HepG2 (cell line): Measurements from ENCODE around the gene PEX10. TPM values are rescaled to one million over a fixed set of nuclear protein-coding genes. Genes with fewer than 3 reads are reported as not detected.

ENCODE experiments used
- ATAC-seq: fragments of 200-7000 bp; cut with Tn5 transposase; 3 replicates; pipeline ENCODE4 v1.9.1; 2020; ENCODE audit warnings: mild to moderate bottlenecking, moderate library complexity
- BruUV-seq: library from RNA; stranded (reverse); fragments of 400-500 nt; replicated peaks from 2 replicates; lab custom pipeline; 2021; lab: Mats Ljungman, UMichigan
- CTCF ChIA-PET: fragments of 300-600 bp; formaldehyde crosslinking; extraction: SDS; loops from one replicate; lab custom pipeline; 2021; ENCODE audit warnings: low total read pairs, inconsistent platforms, low intra/inter-chr PET ratio; lab: Yijun Ruan, JAX
- POLR2A ChIA-PET: fragments of 350-600 bp; sonication (Branson Sonifier 250); formaldehyde crosslinking; loops from one replicate; lab custom pipeline; 2020; ENCODE audit warnings: antibody characterized with exemption, inconsistent platforms; lab: Yijun Ruan, JAX
- DNase-seq: peaks from one replicate; pipeline ENCODE4 v3.0.0-alpha.2; 2015; ENCODE audit warnings: low spot score
- FAIRE-seq: peaks from 3 replicates; lab custom pipeline; 2011; peaks lifted over from hg19 to GRCh38; lab: Jason Lieb, UNC
- H2AFZ ChIP-seq: one replicate; pipeline ENCODE4 v1.6.1; 2011; ENCODE audit warnings: low read length, inconsistent platforms
- H3K27ac ChIP-seq: fragments of 300-600 bp; 3 replicates; pipeline ENCODE4 v1.8.0; 2011; ENCODE audit warnings: mixed run types, mild to moderate bottlenecking, mixed read lengths, low read length, inconsistent platforms; ENCODE audit not compliant: insufficient read depth; ENCODE audit errors: extremely low read length
- H3K27me3 ChIP-seq, 2 experiments: fragments of 200-600 bp in 1 of 2; 2 replicates in 1 of 2; 3 replicates in 1 of 2; pipeline versions ENCODE4 v1.6.0 to v1.8.0; 2011; ENCODE audit warnings: low read length in 2 of 2, mild to moderate bottlenecking in 2 of 2, moderate library complexity in 2 of 2, inconsistent platforms in 1 of 2; ENCODE audit not compliant: insufficient read depth in 2 of 2, control insufficient read depth in 1 of 2
- H3K36me3 ChIP-seq, 2 experiments: fragments of 200-600 bp in 1 of 2; replicated peaks in 1 of 2; 2 replicates in 1 of 2; 3 replicates in 1 of 2; pipeline versions ENCODE4 v1.5.1 to v1.8.0; 2011; ENCODE audit warnings: low read length in 2 of 2, inconsistent platforms in 1 of 2; ENCODE audit not compliant: insufficient read depth in 2 of 2, control insufficient read depth in 1 of 2
- H3K4me1 ChIP-seq: 2 replicates; pipeline ENCODE4 v1.5.1; 2012; ENCODE audit warnings: low read length, inconsistent platforms; ENCODE audit not compliant: insufficient read depth
- H3K4me2 ChIP-seq: 2 replicates; pipeline ENCODE4 v1.6.0; 2011; ENCODE audit warnings: low read depth, low read length, inconsistent platforms
- H3K4me3 ChIP-seq, 3 experiments: fragments of 200-600 bp in 1 of 3; sonication (generic), shearing (Covaris generic) in 1 of 3; replicated peaks in 1 of 3; 2 replicates each; pipeline ENCODE4 v1.5.1; 2011 to 2016; ENCODE audit warnings: low read length in 3 of 3, inconsistent platforms in 2 of 3, low read depth in 2 of 3, mild to moderate bottlenecking in 2 of 3, control low read depth in 1 of 3, mixed read lengths in 1 of 3; ENCODE audit not compliant: insufficient read depth in 1 of 3
- H3K79me2 ChIP-seq: one replicate; pipeline ENCODE4 v1.6.1; 2011; ENCODE audit warnings: low read length, inconsistent platforms; ENCODE audit not compliant: insufficient read depth
- H3K9ac ChIP-seq: 2 replicates; pipeline ENCODE4 v1.6.0; 2011; ENCODE audit warnings: mild to moderate bottlenecking, low read depth, low read length, inconsistent platforms; ENCODE audit not compliant: insufficient read depth
- H3K9me3 ChIP-seq: 2 replicates; pipeline ENCODE4 v1.5.1; 2012; ENCODE audit warnings: mild to moderate bottlenecking, low read length
- H4K20me1 ChIP-seq: 2 replicates; pipeline ENCODE4 v1.6.0; 2011; ENCODE audit warnings: inconsistent platforms, mild to moderate bottlenecking, low read length, moderate library complexity; ENCODE audit not compliant: insufficient read depth
- ASH2L ChIP-seq: fragments of 300-600, 200-600 bp; sonication (generic); IDR thresholded peaks from 2 replicates; pipeline ENCODE4 v1.7.0; 2017; ENCODE audit warnings: low read depth, mild to moderate bottlenecking, moderate library complexity, mixed read lengths, low read length; ENCODE audit not compliant: insufficient read length
- KLF6 ChIP-seq: IDR thresholded peaks from 2 replicates; pipeline ENCODE4 v1.8.0; 2016; ENCODE audit warnings: missing biosample characterization, missing genetic modification reagents
- MAFK ChIP-seq, 2 experiments: IDR thresholded peaks in 1 of 2; conservative IDR thresholded peaks in 1 of 2; 2 replicates each; pipeline ENCODE4 v1.6.1; 2011; ENCODE audit warnings: improper control_type of control experiment in 2 of 2, low read length in 2 of 2
- MBNL3 ChIP-seq: fragments of 250-450 bp; sonication (Bioruptor Pico); conservative IDR thresholded peaks from 2 replicates; pipeline ENCODE4 v1.8.0; 2022; ENCODE audit warnings: mild to moderate bottlenecking, inconsistent platforms
- NR3C1 ChIP-seq: sonication (generic); formaldehyde crosslinking; IDR thresholded peaks from 2 replicates; pipeline ENCODE4 v1.4.0; 2020; ENCODE audit warnings: missing genetic modification reagents
- SRSF9 ChIP-seq: fragments of 200-400 bp; formaldehyde crosslinking; IDR thresholded peaks from 2 replicates; pipeline ENCODE4 v1.6.1; 2018; ENCODE audit warnings: borderline replicate concordance, mild to moderate bottlenecking, low read depth, low read length; ENCODE audit not compliant: insufficient read depth, poor library complexity, severe bottlenecking
- ZNF446 ChIP-seq: sonication (generic); formaldehyde crosslinking; IDR thresholded peaks from 2 replicates; pipeline ENCODE4 v1.5.0; 2020; ENCODE audit warnings: mild to moderate bottlenecking, missing genetic modification reagents
- ZNF550 ChIP-seq: sonication (generic); formaldehyde crosslinking; IDR thresholded peaks from 2 replicates; pipeline ENCODE4 v1.4.0; 2020; ENCODE audit warnings: mild to moderate bottlenecking, missing genetic modification reagents, borderline replicate concordance
- WGBS: methylation state at CpG from one replicate; pipeline ENCODE4 v1.1.6; 2017; ENCODE audit warnings: low lambda C conversion rate; 5-methylcytosine and 5-hydroxymethylcytosine counted together
- in situ Hi-C: cut with HindIII; loops from 2 replicates; pipeline ENCODE4 v1.10.0; 2017; ENCODE audit warnings: low pct_unique_long_range_greater_than_20kb; ENCODE audit not compliant: extremely low pct_ligation_motif_present
- intact Hi-C: fragments of 100-400 bp; cut with micrococcal nuclease; formaldehyde crosslinking; loops from one replicate; pipeline ENCODE4 v1.10.0; 2022; ENCODE audit not compliant: unreplicated experiment
- polyA plus RNA-seq, 8 experiments: library from polyadenylated mRNA; depleted of rRNA in 3 of 8; stranded (reverse) in 7 of 8; unstranded in 1 of 8; fragments of >200 nt; fragmentation: Illumina TruSeq in 4 of 8; extraction: Trizol in 4 of 8; gene quantifications; 2 replicates each; pipeline versions ENCODE4 v1.2.1 to v1.2.3, GENCODE V29; 2011 to 2016; ENCODE audit warnings: low read depth in 4 of 8, missing spikeins in 1 of 8, mixed read lengths in 1 of 8; ENCODE audit not compliant: insufficient read depth in 1 of 8
- total RNA-seq, 5 experiments: library from RNA; depleted of rRNA; stranded (reverse); fragments of >200 nt; fragmentation: Illumina TruSeq; extraction: Trizol; gene quantifications; 2 replicates each; pipeline ENCODE4 v1.2.3, GENCODE V29; 2016; ENCODE audit warnings: low read depth in 1 of 5
- TF ChIP-seq, protein P1 (sequence below): sonication (generic); formaldehyde crosslinking; IDR thresholded peaks from 2 replicates; pipeline ENCODE4 v1.9.0; 2022; ENCODE audit warnings: low read depth, missing genetic modification reagents
- TF ChIP-seq, protein P2 (sequence below): sonication (generic); formaldehyde crosslinking; IDR thresholded peaks from 2 replicates; pipeline ENCODE4 v1.5.1; 2020; ENCODE audit warnings: missing genetic modification reagents, mild to moderate bottlenecking, borderline replicate concordance
- TF ChIP-seq, protein P3 (sequence below): sonication (generic); formaldehyde crosslinking; IDR thresholded peaks from 2 replicates; pipeline ENCODE4 v1.4.0; 2020; ENCODE audit warnings: mild to moderate bottlenecking, missing genetic modification reagents
- TF ChIP-seq, protein P4 (sequence below): sonication (generic); formaldehyde crosslinking; IDR thresholded peaks from 2 replicates; pipeline ENCODE4 v1.4.0; 2020; ENCODE audit warnings: missing genetic modification reagents, borderline replicate concordance

Gene PEX10
- total and polyA plus RNA-seq, 2 of the 13 experiments (the other 11 are each of a cell fraction or from before 2014, with no cell fraction given): 16.1 to 39.6 TPM

DNA sequence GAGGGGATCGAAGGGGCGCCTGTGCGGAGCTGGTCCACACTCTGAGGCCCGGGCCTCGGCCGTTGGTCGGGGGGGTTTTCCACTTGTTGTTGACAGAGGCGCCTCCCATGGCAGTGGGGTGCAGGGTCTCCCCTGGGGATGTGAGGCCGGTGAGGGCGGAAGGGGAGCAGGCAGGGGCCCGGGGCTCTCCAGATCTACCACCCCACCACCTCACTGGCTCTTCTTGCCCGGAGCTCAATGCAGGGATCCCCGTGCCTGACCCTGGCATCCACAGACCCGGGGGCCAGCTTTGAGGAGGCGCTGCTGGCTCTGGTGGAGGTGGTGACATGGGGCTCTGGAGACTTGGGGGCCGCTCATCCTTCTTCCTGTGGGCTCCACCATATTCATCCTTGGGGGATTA lies 7.1 kb upstream of the PEX10 start (continued):
- no peak for TF ChIP-seq MAFK (conservative IDR thresholded peaks at IDR 0.05 in 1 of 2, IDR thresholded peaks at IDR 0.05 in 1 of 2; ENCODE audit: low read length in 2 of 2)
- no peak for TF ChIP-seq KLF6 (CRISPR knock-in tag)
- TF ChIP-seq, protein P1, sequence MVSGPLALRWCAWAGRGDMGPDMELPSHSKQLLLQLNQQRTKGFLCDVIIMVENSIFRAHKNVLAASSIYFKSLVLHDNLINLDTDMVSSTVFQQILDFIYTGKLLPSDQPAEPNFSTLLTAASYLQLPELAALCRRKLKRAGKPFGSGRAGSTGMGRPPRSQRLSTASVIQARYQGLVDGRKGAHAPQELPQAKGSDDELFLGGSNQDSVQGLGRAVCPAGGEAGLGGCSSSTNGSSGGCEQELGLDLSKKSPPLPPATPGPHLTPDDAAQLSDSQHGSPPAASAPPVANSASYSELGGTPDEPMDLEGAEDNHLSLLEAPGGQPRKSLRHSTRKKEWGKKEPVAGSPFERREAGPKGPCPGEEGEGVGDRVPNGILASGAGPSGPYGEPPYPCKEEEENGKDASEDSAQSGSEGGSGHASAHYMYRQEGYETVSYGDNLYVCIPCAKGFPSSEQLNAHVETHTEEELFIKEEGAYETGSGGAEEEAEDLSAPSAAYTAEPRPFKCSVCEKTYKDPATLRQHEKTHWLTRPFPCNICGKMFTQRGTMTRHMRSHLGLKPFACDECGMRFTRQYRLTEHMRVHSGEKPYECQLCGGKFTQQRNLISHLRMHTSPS (CRISPR knock-in tag): no peak
- TF ChIP-seq, protein P2, sequence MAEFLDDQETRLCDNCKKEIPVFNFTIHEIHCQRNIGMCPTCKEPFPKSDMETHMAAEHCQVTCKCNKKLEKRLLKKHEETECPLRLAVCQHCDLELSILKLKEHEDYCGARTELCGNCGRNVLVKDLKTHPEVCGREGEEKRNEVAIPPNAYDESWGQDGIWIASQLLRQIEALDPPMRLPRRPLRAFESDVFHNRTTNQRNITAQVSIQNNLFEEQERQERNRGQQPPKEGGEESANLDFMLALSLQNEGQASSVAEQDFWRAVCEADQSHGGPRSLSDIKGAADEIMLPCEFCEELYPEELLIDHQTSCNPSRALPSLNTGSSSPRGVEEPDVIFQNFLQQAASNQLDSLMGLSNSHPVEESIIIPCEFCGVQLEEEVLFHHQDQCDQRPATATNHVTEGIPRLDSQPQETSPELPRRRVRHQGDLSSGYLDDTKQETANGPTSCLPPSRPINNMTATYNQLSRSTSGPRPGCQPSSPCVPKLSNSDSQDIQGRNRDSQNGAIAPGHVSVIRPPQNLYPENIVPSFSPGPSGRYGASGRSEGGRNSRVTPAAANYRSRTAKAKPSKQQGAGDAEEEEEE (CRISPR knock-in tag): no peak
- no peak for TF ChIP-seq ZNF550

DNA sequence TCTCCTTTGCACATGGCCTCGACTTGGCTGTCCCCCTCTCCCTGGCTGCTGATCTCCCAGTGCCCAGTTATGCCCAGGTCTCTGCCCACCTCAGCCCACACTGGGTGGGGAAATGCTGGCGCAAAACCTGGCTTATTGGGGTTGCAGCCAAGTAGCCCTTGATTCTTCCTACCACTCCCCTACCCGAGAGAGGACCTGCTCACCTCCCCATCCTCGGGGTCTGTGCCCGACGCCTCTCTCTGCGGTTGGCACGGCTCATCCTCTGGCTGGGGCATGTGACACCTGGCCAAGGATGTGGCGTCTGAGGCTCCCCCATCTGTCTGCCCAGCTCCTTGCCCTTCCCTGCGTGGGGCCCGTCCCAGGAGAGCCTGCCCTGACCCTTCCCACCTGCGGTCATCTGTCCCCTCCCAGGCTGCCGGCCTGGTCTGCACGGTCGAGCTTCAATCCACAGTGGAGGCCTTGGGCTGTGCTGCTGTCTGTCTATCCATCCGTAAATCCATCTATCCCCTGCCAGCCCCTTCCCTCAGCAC lies 6.5 kb upstream of the PEX10 start:
- POLR2A ChIA-PET: no interaction called here
- Histone ChIP-seq H3K36me3 (no peaks in the 10 kb centered on the region), H4K20me1 (no peaks in the 10 kb centered on the region), H2AFZ (no peak overlapping the region), H3K27ac (no peak overlapping the region), H3K9me3 (peaks cover 10% of the 10 kb centered on the region), H3K4me3 (no peak overlapping the region), H3K9ac (no peak overlapping the region), H3K4me2 (no peak overlapping the region), H3K27me3 (peaks cover 9 to 59% of the 10 kb centered on the region in 2 experiments), H3K4me1 (peaks cover 11% of the 10 kb centered on the region), H3K79me2 (no peaks in the 10 kb centered on the region)
- intact Hi-C loops: no loop called here
- CTCF ChIA-PET: no interaction called here
- FAIRE-seq: no peak
- no TSS peak for BruUV-seq
- 33% methylated on average over 8 of the region's 16 CpGs for WGBS
- ATAC-seq: no peak
- in situ Hi-C loops: no loop called here
- DNase-seq: no peak
- TF ChIP-seq ASH2L (no peak), NR3C1 (CRISPR knock-in tag) (no peak), SRSF9 (no peak), ZNF446 (CRISPR knock-in tag) (no peak), MBNL3 (no peak)
- TF ChIP-seq, protein P3, sequence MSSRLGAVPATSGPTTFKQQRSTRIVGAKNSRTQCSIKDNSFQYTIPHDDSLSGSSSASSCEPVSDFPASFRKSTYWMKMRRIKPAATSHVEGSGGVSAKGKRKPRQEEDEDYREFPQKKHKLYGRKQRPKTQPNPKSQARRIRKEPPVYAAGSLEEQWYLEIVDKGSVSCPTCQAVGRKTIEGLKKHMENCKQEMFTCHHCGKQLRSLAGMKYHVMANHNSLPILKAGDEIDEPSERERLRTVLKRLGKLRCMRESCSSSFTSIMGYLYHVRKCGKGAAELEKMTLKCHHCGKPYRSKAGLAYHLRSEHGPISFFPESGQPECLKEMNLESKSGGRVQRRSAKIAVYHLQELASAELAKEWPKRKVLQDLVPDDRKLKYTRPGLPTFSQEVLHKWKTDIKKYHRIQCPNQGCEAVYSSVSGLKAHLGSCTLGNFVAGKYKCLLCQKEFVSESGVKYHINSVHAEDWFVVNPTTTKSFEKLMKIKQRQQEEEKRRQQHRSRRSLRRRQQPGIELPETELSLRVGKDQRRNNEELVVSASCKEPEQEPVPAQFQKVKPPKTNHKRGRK (CRISPR knock-in tag): no peak
- TF ChIP-seq, protein P4, sequence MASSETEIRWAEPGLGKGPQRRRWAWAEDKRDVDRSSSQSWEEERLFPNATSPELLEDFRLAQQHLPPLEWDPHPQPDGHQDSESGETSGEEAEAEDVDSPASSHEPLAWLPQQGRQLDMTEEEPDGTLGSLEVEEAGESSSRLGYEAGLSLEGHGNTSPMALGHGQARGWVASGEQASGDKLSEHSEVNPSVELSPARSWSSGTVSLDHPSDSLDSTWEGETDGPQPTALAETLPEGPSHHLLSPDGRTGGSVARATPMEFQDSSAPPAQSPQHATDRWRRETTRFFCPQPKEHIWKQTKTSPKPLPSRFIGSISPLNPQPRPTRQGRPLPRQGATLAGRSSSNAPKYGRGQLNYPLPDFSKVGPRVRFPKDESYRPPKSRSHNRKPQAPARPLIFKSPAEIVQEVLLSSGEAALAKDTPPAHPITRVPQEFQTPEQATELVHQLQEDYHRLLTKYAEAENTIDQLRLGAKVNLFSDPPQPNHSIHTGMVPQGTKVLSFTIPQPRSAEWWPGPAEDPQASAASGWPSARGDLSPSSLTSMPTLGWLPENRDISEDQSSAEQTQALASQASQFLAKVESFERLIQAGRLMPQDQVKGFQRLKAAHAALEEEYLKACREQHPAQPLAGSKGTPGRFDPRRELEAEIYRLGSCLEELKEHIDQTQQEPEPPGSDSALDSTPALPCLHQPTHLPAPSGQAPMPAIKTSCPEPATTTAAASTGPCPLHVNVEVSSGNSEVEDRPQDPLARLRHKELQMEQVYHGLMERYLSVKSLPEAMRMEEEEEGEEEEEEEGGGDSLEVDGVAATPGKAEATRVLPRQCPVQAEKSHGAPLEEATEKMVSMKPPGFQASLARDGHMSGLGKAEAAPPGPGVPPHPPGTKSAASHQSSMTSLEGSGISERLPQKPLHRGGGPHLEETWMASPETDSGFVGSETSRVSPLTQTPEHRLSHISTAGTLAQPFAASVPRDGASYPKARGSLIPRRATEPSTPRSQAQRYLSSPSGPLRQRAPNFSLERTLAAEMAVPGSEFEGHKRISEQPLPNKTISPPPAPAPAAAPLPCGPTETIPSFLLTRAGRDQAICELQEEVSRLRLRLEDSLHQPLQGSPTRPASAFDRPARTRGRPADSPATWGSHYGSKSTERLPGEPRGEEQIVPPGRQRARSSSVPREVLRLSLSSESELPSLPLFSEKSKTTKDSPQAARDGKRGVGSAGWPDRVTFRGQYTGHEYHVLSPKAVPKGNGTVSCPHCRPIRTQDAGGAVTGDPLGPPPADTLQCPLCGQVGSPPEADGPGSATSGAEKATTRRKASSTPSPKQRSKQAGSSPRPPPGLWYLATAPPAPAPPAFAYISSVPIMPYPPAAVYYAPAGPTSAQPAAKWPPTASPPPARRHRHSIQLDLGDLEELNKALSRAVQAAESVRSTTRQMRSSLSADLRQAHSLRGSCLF (CRISPR knock-in tag): no peak
